Loucy (cell line): ENCODE measurements around the gene CCDC33.
A peak's percentile ranks its signal among the peaks of the same experiment; 100 is the strongest.

Experiments
- H2AFZ ChIP-seq: fragments of 200-600 bp; sonication (generic); 2 replicates; pipeline ENCODE4 v1.6.0; 2016; ENCODE audit warnings: antibody characterized with exemption, mild to moderate bottlenecking, low read length, moderate library complexity
- H3F3A ChIP-seq: fragments of 200-600 bp; 2 replicates; pipeline ENCODE4 v1.6.0; 2016; ENCODE audit warnings: antibody characterized with exemption, low read depth, mild to moderate bottlenecking
- H3K27me3 ChIP-seq: fragments of 200-600 bp; sonication (generic); 2 replicates; pipeline ENCODE4 v1.6.1; 2014; ENCODE audit warnings: low read length, mild to moderate bottlenecking; ENCODE audit not compliant: insufficient read depth, poor library complexity, severe bottlenecking
- H3K36me3 ChIP-seq: fragments of 200-600 bp; sonication (generic); 2 replicates; pipeline ENCODE4 v1.6.1; 2016; ENCODE audit warnings: low read length; ENCODE audit not compliant: insufficient read depth
- H3K4me1 ChIP-seq: fragments of 200-600 bp; sonication (generic); 2 replicates; pipeline ENCODE4 v1.5.1; 2014; ENCODE audit warnings: low read length, mild to moderate bottlenecking; ENCODE audit not compliant: insufficient read depth, poor library complexity, severe bottlenecking
- H3K4me2 ChIP-seq: fragments of 200-600 bp; sonication (generic); 2 replicates; pipeline ENCODE4 v1.6.0; 2014; ENCODE audit warnings: antibody characterized with exemption, low read length, low read depth, mild to moderate bottlenecking; ENCODE audit not compliant: poor library complexity, severe bottlenecking
- H3K4me3 ChIP-seq: fragments of 200-600 bp; sonication (generic); 2 replicates; pipeline ENCODE4 v1.5.1; 2014; ENCODE audit warnings: low read length, mild to moderate bottlenecking, mixed read lengths; ENCODE audit not compliant: poor library complexity, severe bottlenecking
- H3K79me2 ChIP-seq: fragments of 200-600 bp; sonication (generic); 2 replicates; pipeline ENCODE4 v1.6.1; 2014; ENCODE audit warnings: low read length; ENCODE audit not compliant: insufficient read depth
- H3K9ac ChIP-seq: fragments of 200-600 bp; sonication (generic); 2 replicates; pipeline ENCODE4 v1.6.0; 2014; ENCODE audit warnings: mild to moderate bottlenecking, low read depth, low read length, moderate library complexity; ENCODE audit not compliant: poor library complexity, severe bottlenecking
- H3K9me2 ChIP-seq: fragments of 200-600 bp; sonication (generic); replicated peaks from 2 replicates; pipeline ENCODE4 v1.6.1; 2016; ENCODE audit warnings: low read depth, low read length, mixed read lengths
- H3K9me3 ChIP-seq: fragments of 200-600 bp; sonication (generic); 2 replicates; pipeline ENCODE4 v1.6.1; 2014; ENCODE audit warnings: mild to moderate bottlenecking, antibody characterized with exemption, low read length, low read depth; ENCODE audit not compliant: insufficient read depth
- H4K20me1 ChIP-seq: fragments of 200-600 bp; sonication (generic); 2 replicates; pipeline ENCODE4 v1.6.0; 2014; ENCODE audit warnings: antibody characterized with exemption, low read length, mild to moderate bottlenecking; ENCODE audit not compliant: insufficient read depth, poor library complexity, severe bottlenecking
- CTCF ChIP-seq: fragments of 200-600 bp; sonication (generic); conservative IDR thresholded peaks from 2 replicates; pipeline ENCODE4 v1.5.1; 2014; ENCODE audit warnings: mild to moderate bottlenecking, antibody characterized with exemption, low read length
- EZH2phosphoT487 ChIP-seq: fragments of 200-600 bp; IDR thresholded peaks from 2 replicates; pipeline ENCODE4 v1.6.1; 2018; ENCODE audit warnings: antibody characterized with exemption, mild to moderate bottlenecking, moderate library complexity, borderline replicate concordance

CCDC33 gene

GRCh38 chr15:74209997-74210671 lies 26.0 kb upstream of the CCDC33 start:
- peak overlapping the region; percentile 75 for H3K4me3 ChIP-seq
- no peaks in the 10 kb centered on the region for H3K9me2 ChIP-seq
- H3K27me3 ChIP-seq: no peaks in the 10 kb centered on the region
- no peaks in the 10 kb centered on the region for H3F3A ChIP-seq
- no peaks in the 10 kb centered on the region for H3K9me3 ChIP-seq
- peak overlapping the region; percentile 90 for H3K9ac ChIP-seq
- H3K79me2 ChIP-seq: peaks cover 60% of the 10 kb centered on the region
- no peak for TF ChIP-seq EZH2phosphoT487
- TF ChIP-seq CTCF: no peak
- no peak overlapping the region for H2AFZ ChIP-seq
- no peaks in the 10 kb centered on the region for H4K20me1 ChIP-seq
- peaks cover 81% of the 10 kb centered on the region for H3K4me1 ChIP-seq
- peak overlapping the region; percentile 91 for H3K4me2 ChIP-seq
- H3K36me3 ChIP-seq: no peaks in the 10 kb centered on the region

- Histone ChIP-seq H3K9me2 (no peaks in the 10 kb centered on the region), H3K9ac (no peak overlapping the region), H4K20me1 (no peaks in the 10 kb centered on the region), H3F3A (no peaks in the 10 kb centered on the region), H3K4me3 (no peak overlapping the region), H3K4me1 (peaks cover 79% of the 10 kb centered on the region), H2AFZ (no peak overlapping the region), H3K36me3 (no peaks in the 10 kb centered on the region), H3K79me2 (peaks cover 55% of the 10 kb centered on the region), H3K9me3 (no peaks in the 10 kb centered on the region), H3K27me3 (no peaks in the 10 kb centered on the region), H3K4me2 (peak overlapping the region; percentile 91)
- TF ChIP-seq EZH2phosphoT487 (no peak), CTCF (no peak)
Observed at GRCh38 chr15:74210729-74211128, 25.4 kb upstream of the CCDC33 start.

GRCh38 chr15:74211656-74212055 lies 24.5 kb upstream of the CCDC33 start:
- peaks cover 70% of the 10 kb centered on the region for H3K4me1 ChIP-seq
- H3K9me3 ChIP-seq: no peaks in the 10 kb centered on the region
- H3K4me2 ChIP-seq: peak overlapping the region; percentile 15

More at GRCh38 chr15:74211656-74212055, 24.5 kb upstream of the CCDC33 start:
- peak overlapping the region; percentile 38 for H3K9ac ChIP-seq
- no peak overlapping the region for H3K4me3 ChIP-seq
- H3K27me3 ChIP-seq: no peaks in the 10 kb centered on the region
- no peak for TF ChIP-seq CTCF
- no peak for TF ChIP-seq EZH2phosphoT487
- H3K36me3 ChIP-seq: no peaks in the 10 kb centered on the region
- no peaks in the 10 kb centered on the region for H4K20me1 ChIP-seq
- H3F3A ChIP-seq: no peaks in the 10 kb centered on the region
- H3K79me2 ChIP-seq: peaks cover 46% of the 10 kb centered on the region
- H2AFZ ChIP-seq: no peak overlapping the region
- no peaks in the 10 kb centered on the region for H3K9me2 ChIP-seq
